Measurements from ENCODE around the gene ARL10. TPM values are rescaled to one million over a fixed set of nuclear protein-coding genes. Genes with fewer than 3 reads are reported as not detected.

Gene ARL10
- total RNA-seq, 1 donor from 2014 or later: 14.3 TPM

DNA sequence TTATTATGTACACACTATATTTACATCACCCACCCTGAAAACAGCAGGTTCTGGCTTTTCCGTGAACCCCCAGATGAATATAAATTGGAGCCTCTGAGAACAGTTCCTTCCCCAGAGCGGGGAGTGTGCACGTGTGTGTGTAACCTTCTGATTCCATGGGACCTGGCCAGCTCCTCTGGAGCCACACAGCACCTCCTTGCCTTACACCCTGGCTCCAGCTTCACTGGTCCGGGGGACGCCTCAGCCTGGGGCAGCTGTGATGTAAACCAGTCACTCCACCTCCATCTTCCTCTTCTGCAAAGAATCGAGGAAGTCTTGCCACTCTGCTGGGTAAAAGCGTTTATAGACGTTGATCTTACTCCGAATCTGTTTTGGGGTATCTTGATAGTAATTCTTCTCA lies 18.7 kb downstream of the ARL10 start:
- no peak for TF ChIP-seq EZH2 (IDR thresholded peaks at IDR 0.05; ENCODE audit: insufficient read depth, low read length)
- TF ChIP-seq, protein P1, sequence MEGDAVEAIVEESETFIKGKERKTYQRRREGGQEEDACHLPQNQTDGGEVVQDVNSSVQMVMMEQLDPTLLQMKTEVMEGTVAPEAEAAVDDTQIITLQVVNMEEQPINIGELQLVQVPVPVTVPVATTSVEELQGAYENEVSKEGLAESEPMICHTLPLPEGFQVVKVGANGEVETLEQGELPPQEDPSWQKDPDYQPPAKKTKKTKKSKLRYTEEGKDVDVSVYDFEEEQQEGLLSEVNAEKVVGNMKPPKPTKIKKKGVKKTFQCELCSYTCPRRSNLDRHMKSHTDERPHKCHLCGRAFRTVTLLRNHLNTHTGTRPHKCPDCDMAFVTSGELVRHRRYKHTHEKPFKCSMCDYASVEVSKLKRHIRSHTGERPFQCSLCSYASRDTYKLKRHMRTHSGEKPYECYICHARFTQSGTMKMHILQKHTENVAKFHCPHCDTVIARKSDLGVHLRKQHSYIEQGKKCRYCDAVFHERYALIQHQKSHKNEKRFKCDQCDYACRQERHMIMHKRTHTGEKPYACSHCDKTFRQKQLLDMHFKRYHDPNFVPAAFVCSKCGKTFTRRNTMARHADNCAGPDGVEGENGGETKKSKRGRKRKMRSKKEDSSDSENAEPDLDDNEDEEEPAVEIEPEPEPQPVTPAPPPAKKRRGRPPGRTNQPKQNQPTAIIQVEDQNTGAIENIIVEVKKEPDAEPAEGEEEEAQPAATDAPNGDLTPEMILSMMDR (IDR thresholded peaks at IDR 0.05; ENCODE audit: insufficient read depth, low read depth, low read length): no peak

GRCh38 chr5:176384366-176384930 lies 19.2 kb downstream of the ARL10 start:
- H3K79me2 ChIP-seq (ENCODE audit: insufficient read depth, low read length): peaks cover 46% of the 10 kb centered on the region
- TF ChIP-seq, protein P1 (IDR thresholded peaks at IDR 0.05; ENCODE audit: insufficient read depth, low read depth, low read length): no peak
- H3K4me1 ChIP-seq (ENCODE audit: insufficient read depth, low read length): peaks cover 11% of the 10 kb centered on the region
- Mint-ChIP-seq H3K4me1 (ENCODE audit: low read depth, unreplicated experiment) (peaks cover 4% of the 10 kb centered on the region), H3K4me3 (ENCODE audit: unreplicated experiment) (no peak overlapping the region), H3K27me3 (ENCODE audit: low read depth, unreplicated experiment) (no peaks in the 10 kb centered on the region), H3K36me3 (ENCODE audit: low read depth, unreplicated experiment) (peaks cover 17% of the 10 kb centered on the region), H3K9me3 (ENCODE audit: unreplicated experiment) (no peaks in the 10 kb centered on the region), H3K27ac (ENCODE audit: unreplicated experiment) (no peak overlapping the region)
- FAIRE-seq (no peak), DNase-seq (ENCODE audit: low read depth) (no peak)
- H4K20me1 ChIP-seq (ENCODE audit: insufficient read depth, low read length): peaks cover 45% of the 10 kb centered on the region
- peaks cover 27% of the 10 kb centered on the region for H3K36me3 ChIP-seq (ENCODE audit: insufficient read depth, low read length)
- H3K4me3 ChIP-seq (ENCODE audit: insufficient read depth, low read depth, low read length): no peak overlapping the region
- no peak overlapping the region for H3K27ac ChIP-seq (ENCODE audit: low read depth, low read length)
- H3K9me3 ChIP-seq (ENCODE audit: insufficient read depth, low read depth, low read length): no peaks in the 10 kb centered on the region
- H3K9ac ChIP-seq (ENCODE audit: low read length): no peak overlapping the region
- no peak overlapping the region for H3K4me2 ChIP-seq (ENCODE audit: low read length)
- no peak overlapping the region for H2AFZ ChIP-seq (ENCODE audit: low read depth, low read length)
- H3K27me3 ChIP-seq (ENCODE audit: insufficient read depth, low read length): no peaks in the 10 kb centered on the region

More for the DNA sequence above, 18.7 kb downstream of the ARL10 start:
- no peak overlapping the region for H3K4me3 ChIP-seq (ENCODE audit: insufficient read depth, low read depth, low read length)
- no peak overlapping the region for H3K4me2 ChIP-seq (ENCODE audit: low read length)
- H3K27ac ChIP-seq (ENCODE audit: low read depth, low read length): no peak overlapping the region
- peaks cover 11% of the 10 kb centered on the region for H3K4me1 ChIP-seq (ENCODE audit: insufficient read depth, low read length)
- no peaks in the 10 kb centered on the region for H3K9me3 ChIP-seq (ENCODE audit: insufficient read depth, low read depth, low read length)
- H3K27me3 ChIP-seq (ENCODE audit: insufficient read depth, low read length): no peaks in the 10 kb centered on the region
- H2AFZ ChIP-seq (ENCODE audit: low read depth, low read length): no peak overlapping the region
- peaks cover 27% of the 10 kb centered on the region for H3K36me3 ChIP-seq (ENCODE audit: insufficient read depth, low read length)
- no peak overlapping the region for H3K27ac Mint-ChIP-seq (ENCODE audit: unreplicated experiment)
- H4K20me1 ChIP-seq (ENCODE audit: insufficient read depth, low read length): peaks cover 45% of the 10 kb centered on the region
- H3K4me3 Mint-ChIP-seq (ENCODE audit: unreplicated experiment): no peak overlapping the region
- H3K36me3 Mint-ChIP-seq (ENCODE audit: low read depth, unreplicated experiment): peaks cover 17% of the 10 kb centered on the region
- peaks cover 4% of the 10 kb centered on the region for H3K4me1 Mint-ChIP-seq (ENCODE audit: low read depth, unreplicated experiment)
- no peaks in the 10 kb centered on the region for H3K27me3 Mint-ChIP-seq (ENCODE audit: low read depth, unreplicated experiment)
- no peaks in the 10 kb centered on the region for H3K9me3 Mint-ChIP-seq (ENCODE audit: unreplicated experiment)
- H3K9ac ChIP-seq (ENCODE audit: low read length): no peak overlapping the region
- DNase-seq (ENCODE audit: low read depth) (no peak), FAIRE-seq (no peak)
- H3K79me2 ChIP-seq (ENCODE audit: insufficient read depth, low read length): peaks cover 43% of the 10 kb centered on the region

GRCh38 chr5:176384991-176385390 lies 19.7 kb downstream of the ARL10 start:
- FAIRE-seq: no peak
- H3K27ac Mint-ChIP-seq (ENCODE audit: unreplicated experiment): no peak overlapping the region
- TF ChIP-seq, protein P1 (IDR thresholded peaks at IDR 0.05; ENCODE audit: insufficient read depth, low read depth, low read length): no peak
- TF ChIP-seq EZH2 (IDR thresholded peaks at IDR 0.05; ENCODE audit: insufficient read depth, low read length): no peak
- no peak overlapping the region for H3K4me3 Mint-ChIP-seq (ENCODE audit: unreplicated experiment)
- peaks cover 45% of the 10 kb centered on the region for H4K20me1 ChIP-seq (ENCODE audit: insufficient read depth, low read length)
- no peaks in the 10 kb centered on the region for H3K27me3 ChIP-seq (ENCODE audit: insufficient read depth, low read length)
- H2AFZ ChIP-seq (ENCODE audit: low read depth, low read length): no peak overlapping the region
- H3K27ac ChIP-seq (ENCODE audit: low read depth, low read length): no peak overlapping the region
- no peaks in the 10 kb centered on the region for H3K9me3 ChIP-seq (ENCODE audit: insufficient read depth, low read depth, low read length)
- H3K9ac ChIP-seq (ENCODE audit: low read length): no peak overlapping the region
- H3K4me2 ChIP-seq (ENCODE audit: low read length): no peak overlapping the region
- DNase-seq (ENCODE audit: low read depth): no peak
- H3K9me3 Mint-ChIP-seq (ENCODE audit: unreplicated experiment): no peaks in the 10 kb centered on the region
- H3K36me3 ChIP-seq (ENCODE audit: insufficient read depth, low read length): peaks cover 27% of the 10 kb centered on the region
- H3K36me3 Mint-ChIP-seq (ENCODE audit: low read depth, unreplicated experiment): peaks cover 17% of the 10 kb centered on the region
- H3K79me2 ChIP-seq (ENCODE audit: insufficient read depth, low read length): peaks cover 49% of the 10 kb centered on the region
- no peaks in the 10 kb centered on the region for H3K27me3 Mint-ChIP-seq (ENCODE audit: low read depth, unreplicated experiment)
- no peak overlapping the region for H3K4me3 ChIP-seq (ENCODE audit: insufficient read depth, low read depth, low read length)
- peaks cover 13% of the 10 kb centered on the region for H3K4me1 ChIP-seq (ENCODE audit: insufficient read depth, low read length)
- H3K4me1 Mint-ChIP-seq (ENCODE audit: low read depth, unreplicated experiment): peaks cover 7% of the 10 kb centered on the region

Data from astrocyte (in vitro differentiated cells and primary cell).